RWPE2 (cell line): Measurements from ENCODE around the gene C21orf58.

Experiments
- ATAC-seq: fragments of 200-7000 bp; cut with Tn5 transposase; 3 replicates; pipeline ENCODE4 v1.9.1; 2021; ENCODE audit warnings: low read depth
- DNase-seq: peaks from one replicate; pipeline ENCODE4 v3.0.0-alpha.2; 2020; ENCODE audit warnings: low spot score
- H3K27ac ChIP-seq: fragments of 450-650 bp; 2 replicates; pipeline ENCODE4 v1.5.1; 2017; ENCODE audit warnings: mild to moderate bottlenecking; ENCODE audit not compliant: poor library complexity, severe bottlenecking
- H3K27me3 ChIP-seq: fragments of 250-450 bp; sonication (Bioruptor Pico); 2 replicates; pipeline ENCODE4 v1.5.1; 2021; ENCODE audit warnings: mild to moderate bottlenecking, moderate library complexity; ENCODE audit not compliant: insufficient read depth, poor library complexity, severe bottlenecking
- H3K36me3 ChIP-seq: fragments of 250-450 bp; sonication (Bioruptor Pico); 2 replicates; pipeline ENCODE4 v1.5.1; 2020; ENCODE audit warnings: low read depth, mild to moderate bottlenecking, moderate library complexity
- H3K4me1 ChIP-seq: fragments of 250-450 bp; sonication (Bioruptor Pico); 2 replicates; pipeline ENCODE4 v1.5.1; 2021; ENCODE audit warnings: mild to moderate bottlenecking, moderate library complexity; ENCODE audit not compliant: insufficient read depth, poor library complexity, severe bottlenecking
- H3K4me3 ChIP-seq: fragments of 250-450 bp; sonication (Bioruptor Pico); 2 replicates; pipeline ENCODE4 v1.5.1; 2021; ENCODE audit warnings: mild to moderate bottlenecking, moderate library complexity; ENCODE audit not compliant: severe bottlenecking
- H3K9me3 ChIP-seq: fragments of 250-450 bp; sonication (Bioruptor Pico); 2 replicates; pipeline ENCODE4 v1.5.1; 2021; ENCODE audit warnings: mild to moderate bottlenecking, moderate library complexity; ENCODE audit not compliant: severe bottlenecking
- CTCF ChIP-seq: fragments of 450-650 bp; IDR thresholded peaks from one replicate; pipeline ENCODE4 v1.5.1; 2017; ENCODE audit warnings: mild to moderate bottlenecking, moderate library complexity; ENCODE audit not compliant: poor library complexity, severe bottlenecking

The C21orf58 gene

DNA sequence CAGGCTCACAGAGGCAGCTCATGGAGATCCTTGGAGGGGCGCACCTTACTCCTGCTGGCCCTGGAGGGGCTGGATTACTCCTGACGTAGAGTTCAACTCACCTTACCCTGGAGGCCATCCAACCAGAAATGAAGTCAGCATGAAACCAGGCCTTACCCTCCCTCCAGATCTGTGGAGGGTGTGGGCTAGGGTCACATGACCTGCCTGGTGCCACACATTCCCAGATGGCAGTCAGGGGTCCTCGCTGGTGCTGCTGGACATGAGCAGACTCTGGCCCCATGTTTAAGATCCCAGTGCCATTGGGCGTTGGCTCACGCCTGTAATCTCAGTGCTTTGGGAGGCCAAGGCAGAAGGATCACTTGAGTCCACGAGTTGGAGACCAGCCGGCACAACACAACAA lies 4.5 kb downstream of the C21orf58 start:
- ATAC-seq (no peak), DNase-seq (no peak)
- H3K27me3 ChIP-seq, result no peaks in the 10 kb centered on the region
- H3K27ac ChIP-seq, result no peak overlapping the region
- H3K36me3 ChIP-seq, result peaks cover 11% of the 10 kb centered on the region
- H3K9me3 ChIP-seq, result no peaks in the 10 kb centered on the region
- H3K4me3 ChIP-seq, result no peak overlapping the region
- H3K4me1 ChIP-seq, result peaks cover 6% of the 10 kb centered on the region
- TF ChIP-seq CTCF, result no peak

GRCh38 chr21:46318464-46318845 lies 5.2 kb downstream of the C21orf58 start:
- no peak for TF ChIP-seq CTCF
- Histone ChIP-seq H3K36me3 (peaks cover 11% of the 10 kb centered on the region), H3K4me1 (peaks cover 6% of the 10 kb centered on the region), H3K4me3 (no peak overlapping the region), H3K27me3 (no peaks in the 10 kb centered on the region), H3K9me3 (no peaks in the 10 kb centered on the region), H3K27ac (no peak overlapping the region)
- no peak for DNase-seq
- no peak for ATAC-seq

DNA sequence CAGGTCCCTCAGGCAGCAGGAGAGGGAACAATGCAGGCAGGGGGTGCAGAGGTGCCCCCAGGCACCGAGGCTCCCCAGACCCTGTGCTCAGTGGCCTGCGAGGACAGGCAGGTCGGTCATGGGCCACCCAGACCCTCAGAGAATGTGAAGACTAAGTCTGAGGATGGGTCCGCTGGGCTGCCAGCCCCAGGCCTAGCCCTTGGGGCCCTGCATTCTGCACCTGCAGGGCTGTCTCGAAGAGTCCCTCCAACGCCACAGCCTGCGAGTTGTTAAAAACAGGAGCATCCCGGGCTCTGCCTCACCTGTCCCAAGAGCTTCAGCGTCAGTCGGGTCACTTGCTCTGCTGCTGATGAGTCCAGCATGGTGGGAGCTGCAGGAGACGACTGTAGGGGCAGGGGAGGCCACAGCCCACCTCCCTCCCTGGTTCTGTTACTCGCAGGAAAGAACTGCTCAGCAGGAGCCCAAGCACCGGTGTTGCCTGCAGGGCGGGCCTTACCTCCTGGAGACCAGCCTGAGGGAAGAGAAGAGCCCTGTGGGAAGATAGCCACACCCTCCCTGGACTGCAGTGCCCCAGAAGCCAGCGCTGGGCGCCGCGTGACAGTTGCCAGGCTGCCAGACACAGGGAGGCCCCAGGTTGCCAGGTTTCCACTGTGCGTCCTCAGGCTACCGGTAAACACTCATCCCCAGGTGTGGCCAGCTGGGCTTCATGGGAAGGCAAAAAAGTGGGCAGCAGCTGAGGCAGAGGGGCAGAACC lies 5.8 kb downstream of the C21orf58 start:
- H3K4me3 ChIP-seq, result no peak overlapping the region
- no peak overlapping the region for H3K27ac ChIP-seq
- peaks cover 12% of the 10 kb centered on the region for H3K36me3 ChIP-seq
- H3K27me3 ChIP-seq, result no peaks in the 10 kb centered on the region
- no peaks in the 10 kb centered on the region for H3K9me3 ChIP-seq
- DNase-seq, result no peak
- H3K4me1 ChIP-seq, result peaks cover 6% of the 10 kb centered on the region
- ATAC-seq, result peak; percentile 23
- no peak for TF ChIP-seq CTCF

- no peaks in the 10 kb centered on the region for H3K9me3 ChIP-seq
- peaks cover 7% of the 10 kb centered on the region; the same call in 1 of the 2 replicates for H3K36me3 ChIP-seq
- peaks cover 6% of the 10 kb centered on the region for H3K4me1 ChIP-seq
- DNase-seq, result no peak
- ATAC-seq, result no peak
- no peak overlapping the region for H3K4me3 ChIP-seq
- no peaks in the 10 kb centered on the region for H3K27me3 ChIP-seq
- H3K27ac ChIP-seq, result no peak overlapping the region
- TF ChIP-seq CTCF, result no peak
Measured at GRCh38 chr21:46316708-46317324, 6.9 kb downstream of the C21orf58 start.
